Glomerular visceral epithelial cell (primary cell): ENCODE data around the gene RAP1B.
"Not testable (repeated sequence)": the region's sequence is repeated elsewhere in the genome, so short reads cannot be mapped to it uniquely, and the experiment has no call there.

Experiments used
- DNase-seq: peaks from one replicate; pipeline ENCODE4 v3.0.0-alpha.2; 2016; ENCODE audit errors: extremely low spot score

Gene RAP1B

GRCh38 chr12:68633614-68634558 lies 23.2 kb downstream of the RAP1B start:
- no peak for DNase-seq

GRCh38 chr12:68636268-68636667 lies 25.6 kb downstream of the RAP1B start:
- DNase-seq: no peak

- not testable (repeated sequence) for DNase-seq
Observed at GRCh38 chr12:68637439-68637838, 26.7 kb downstream of the RAP1B start.

- DNase-seq: peak; percentile 40
Observed at GRCh38 chr12:68638171-68638570, 27.5 kb downstream of the RAP1B start.

DNA sequence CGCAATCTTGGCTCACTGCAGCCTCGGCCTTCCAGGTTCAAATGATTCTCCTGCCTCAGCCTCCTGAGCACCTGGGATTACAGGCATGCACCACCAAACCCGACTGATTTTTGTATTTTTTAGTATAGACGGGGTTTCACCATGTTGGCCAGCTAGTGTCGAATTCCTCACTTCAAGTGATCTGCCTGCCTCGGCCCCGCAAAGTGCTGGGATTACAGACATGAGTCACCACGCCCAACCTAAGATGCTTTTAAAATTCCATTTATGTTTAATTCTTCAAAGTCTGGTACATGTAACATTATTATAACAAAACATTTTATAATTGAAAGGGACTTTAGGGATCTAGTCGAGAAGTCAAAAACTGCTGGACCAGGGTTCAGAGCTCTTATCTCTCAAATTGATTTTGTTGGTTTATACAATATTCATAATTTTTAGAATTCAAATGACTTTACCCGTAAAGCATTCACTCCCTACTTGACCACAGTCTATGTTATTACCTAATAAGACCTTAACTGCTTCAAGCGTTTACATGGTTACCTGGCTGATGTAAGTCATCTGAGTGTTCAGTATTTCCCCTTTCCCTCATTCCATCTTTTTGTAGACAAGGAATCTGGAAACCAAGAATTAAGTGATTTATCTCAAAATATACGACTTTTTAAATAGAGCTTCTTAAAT lies 28.2 kb downstream of the RAP1B start:
- peak; percentile 39 for DNase-seq

DNA sequence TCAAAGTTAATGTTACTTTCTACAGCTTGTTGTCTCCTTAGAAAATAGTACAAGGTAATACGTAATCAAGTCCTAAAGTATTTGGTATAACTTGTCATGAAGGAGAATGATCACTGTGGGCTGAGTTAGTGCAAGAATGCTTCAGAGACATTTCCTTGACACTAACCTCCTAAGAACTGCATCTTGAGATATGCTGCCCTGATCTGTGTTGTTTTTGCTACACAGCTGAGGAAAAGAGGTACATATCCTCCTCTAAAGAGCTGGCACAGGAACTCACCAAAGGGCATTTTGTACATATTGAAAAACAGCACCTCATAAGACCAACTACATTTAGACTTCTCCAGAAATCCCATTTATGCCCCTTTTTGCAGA lies 28.7 kb downstream of the RAP1B start:
- DNase-seq: no peak

GRCh38 chr12:68641138-68641537 lies 30.4 kb downstream of the RAP1B start:
- DNase-seq: no peak

GRCh38 chr12:68646484-68646883 lies 35.8 kb downstream of the RAP1B start:
- no peak for DNase-seq

- DNase-seq: no peak
Observed at GRCh38 chr12:68647507-68647906, 36.8 kb downstream of the RAP1B start.

GRCh38 chr12:68648179-68648578 lies 37.5 kb downstream of the RAP1B start:
- DNase-seq: no peak

GRCh38 chr12:68665016-68665569 lies 54.4 kb downstream of the RAP1B start:
- DNase-seq: no peak

DNA sequence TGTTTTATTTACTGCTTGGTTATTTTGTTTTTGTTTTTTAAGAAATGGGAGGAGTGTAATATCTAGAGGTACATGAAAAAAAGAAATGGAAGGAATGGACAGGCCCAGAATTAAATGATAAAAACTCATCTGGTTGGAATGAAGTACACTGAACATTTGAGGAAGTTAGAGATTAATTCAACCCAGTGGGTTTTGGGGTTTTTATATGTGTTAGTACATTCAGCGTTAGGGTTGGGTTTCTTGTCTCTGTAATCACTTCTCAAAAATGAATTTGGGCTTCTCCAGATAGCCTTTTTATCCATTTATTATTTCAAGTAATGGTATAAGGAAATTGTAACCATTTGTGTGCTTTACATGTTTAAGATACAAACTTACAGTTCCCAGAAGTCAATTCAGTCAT lies 56.6 kb downstream of the RAP1B start:
- DNase-seq: no peak

DNA sequence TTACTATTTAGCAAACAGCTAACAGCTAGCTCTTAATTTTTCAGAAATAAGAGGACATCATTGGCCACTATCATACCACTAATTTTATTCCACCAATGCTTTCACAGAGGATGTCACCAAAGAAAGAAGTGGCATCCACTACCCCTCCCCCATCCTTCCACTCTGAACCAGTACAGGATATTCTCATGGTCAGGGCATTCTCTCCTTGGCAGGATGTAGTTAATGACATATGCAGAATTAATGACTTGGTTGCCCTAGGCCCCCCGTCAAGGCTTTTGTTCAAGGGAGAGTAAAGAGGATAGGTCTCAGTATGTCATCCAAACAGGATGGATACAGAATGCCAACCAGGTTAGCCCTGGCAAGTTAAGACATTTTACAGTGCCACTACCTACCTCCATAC lies 57.2 kb downstream of the RAP1B start:
- DNase-seq: peak; percentile 7

DNA sequence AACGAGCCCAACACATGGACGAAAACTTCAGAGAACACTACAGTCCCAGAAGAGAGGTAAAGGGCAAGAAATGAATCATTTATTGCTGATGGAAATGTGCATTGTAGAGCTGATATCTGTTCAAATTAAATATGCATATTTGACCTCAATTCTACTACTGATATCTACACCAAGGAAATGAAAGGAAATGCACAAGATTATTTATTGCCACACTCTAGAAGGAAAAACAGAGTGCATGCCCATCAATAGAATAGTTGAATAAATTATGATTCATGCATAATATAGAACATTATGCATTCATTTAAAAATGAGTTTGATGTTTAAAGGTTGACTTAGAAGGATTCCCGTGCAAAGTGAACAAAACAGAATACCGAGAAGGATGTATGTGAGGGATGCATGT lies 60.5 kb downstream of the RAP1B start:
- no peak for DNase-seq

DNA sequence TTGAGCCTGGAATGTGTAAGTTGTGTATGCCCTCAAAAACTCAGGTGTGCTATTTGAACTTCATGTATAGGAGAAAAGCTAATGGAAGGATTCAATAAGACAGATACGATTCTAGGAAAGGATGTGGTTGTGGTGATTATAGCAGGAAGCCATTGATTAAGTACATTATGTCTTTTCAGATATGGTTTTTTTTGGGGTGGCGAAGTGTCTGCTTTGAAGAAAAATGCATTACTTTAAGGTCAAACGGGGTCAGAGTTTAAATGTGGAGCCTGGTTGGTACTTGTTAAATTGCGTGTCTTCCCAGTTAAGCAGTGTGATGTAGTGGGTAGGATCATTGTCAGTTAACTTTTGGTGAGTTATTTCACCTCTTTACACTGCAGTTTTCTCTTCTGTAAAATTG lies 63.1 kb downstream of the RAP1B start:
- DNase-seq: no peak

GRCh38 chr12:68674376-68674775 lies 63.7 kb downstream of the RAP1B start:
- DNase-seq: no peak

DNA sequence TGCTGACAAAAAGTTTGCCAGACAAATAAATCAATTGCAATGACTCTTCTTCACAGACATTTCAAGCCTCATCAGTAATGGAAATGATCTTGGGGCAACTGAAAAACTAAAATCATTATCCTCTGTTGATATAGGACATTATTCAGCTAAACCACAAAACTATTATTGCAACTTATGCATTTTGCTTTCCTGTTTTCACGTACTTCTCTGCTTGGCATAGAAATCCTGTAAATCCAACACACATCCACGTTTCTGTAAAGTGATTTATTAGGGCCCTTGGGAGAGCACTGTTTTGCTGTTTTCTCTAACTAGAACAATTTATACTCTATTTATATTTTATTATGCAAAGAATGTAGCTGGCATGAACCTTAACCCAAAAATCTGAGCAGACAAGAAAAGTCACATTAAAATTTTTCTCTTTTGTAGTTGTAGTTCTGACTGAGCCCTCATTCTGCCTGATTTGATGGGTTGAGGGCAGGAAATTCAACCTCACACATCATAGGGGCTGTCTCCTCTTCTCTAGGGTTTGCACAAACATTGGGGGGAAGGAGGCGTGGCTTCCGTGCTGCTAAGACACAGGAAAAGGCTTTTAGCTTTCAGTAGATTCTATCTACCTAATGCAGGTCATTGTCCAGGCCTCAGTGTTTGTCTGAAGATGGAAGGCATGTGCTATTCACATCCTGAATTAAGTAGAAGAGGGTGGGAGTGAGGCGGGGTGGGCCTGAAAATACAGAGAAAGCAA lies 64.6 kb downstream of the RAP1B start:
- no peak for DNase-seq

- DNase-seq: not testable (repeated sequence)
Observed at GRCh38 chr12:68676854-68677253, 66.2 kb downstream of the RAP1B start.

DNA sequence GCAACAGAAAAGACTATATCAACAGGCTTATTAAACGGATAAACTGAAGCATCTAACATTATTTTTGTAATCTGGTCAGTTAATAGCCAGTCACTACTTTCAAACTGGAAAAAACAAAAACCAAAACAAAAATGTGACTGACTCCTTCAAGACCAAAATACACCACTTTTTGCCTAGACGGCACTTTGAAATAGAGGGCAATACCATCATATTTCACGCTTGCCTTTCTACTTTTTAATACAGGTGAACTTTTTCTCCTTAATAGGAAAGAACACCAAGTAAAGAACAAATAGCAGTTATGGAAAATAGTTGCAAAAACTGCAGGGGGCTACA lies 75.5 kb downstream of the RAP1B start:
- DNase-seq: no peak

DNA sequence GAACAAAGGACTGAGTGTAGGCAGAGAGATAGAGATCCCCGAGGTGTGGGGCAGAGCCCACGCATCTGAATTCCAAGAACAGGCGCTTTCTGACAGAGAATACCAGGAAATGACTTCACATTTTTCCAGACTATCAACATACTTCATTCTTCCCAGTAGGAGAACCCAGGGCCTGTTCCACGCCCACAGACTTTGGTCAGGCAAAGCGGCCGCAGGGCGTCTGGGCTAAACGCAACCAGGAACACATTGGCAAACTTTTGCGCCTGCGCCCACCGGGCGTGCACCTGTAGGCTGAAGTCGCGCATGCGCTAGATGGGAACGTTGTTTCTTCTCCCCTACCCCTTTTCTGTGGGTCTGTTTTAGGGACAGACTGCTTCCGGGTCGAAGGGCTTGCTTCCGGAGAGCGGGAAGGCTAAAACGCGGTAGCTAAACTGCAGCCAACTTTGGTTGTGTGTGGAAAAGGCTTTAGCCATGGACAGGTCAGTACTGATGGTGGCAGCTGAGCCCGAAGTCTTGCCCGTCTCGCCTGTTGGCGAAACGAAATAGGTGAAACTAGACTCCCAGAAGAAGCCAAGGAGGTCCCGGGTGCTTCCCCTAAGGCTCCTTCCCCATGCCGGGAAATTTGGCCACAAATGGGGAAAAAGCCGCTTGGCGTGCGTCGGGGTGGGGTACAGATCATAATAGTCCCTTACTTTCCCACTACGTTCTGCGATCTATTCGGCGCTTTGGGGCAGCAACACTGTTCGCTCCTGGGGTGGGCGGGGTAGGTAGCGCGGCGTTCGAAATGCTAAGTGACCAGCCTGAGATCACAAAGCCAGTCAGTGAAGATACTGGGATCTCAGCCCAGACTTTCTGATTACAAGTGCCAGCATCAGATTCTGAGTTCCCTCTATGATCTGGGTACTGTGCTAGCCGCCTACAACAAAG lies 76.2 kb downstream of the RAP1B start, which contains the start of gene NUP107:
Gene NUP107, plus strand, starts transcription at position 384 of the 927 bp plus-strand sequence. Its CDS starts 88 bp downstream, at position 472.
- peak; percentile 99 for DNase-seq

DNA sequence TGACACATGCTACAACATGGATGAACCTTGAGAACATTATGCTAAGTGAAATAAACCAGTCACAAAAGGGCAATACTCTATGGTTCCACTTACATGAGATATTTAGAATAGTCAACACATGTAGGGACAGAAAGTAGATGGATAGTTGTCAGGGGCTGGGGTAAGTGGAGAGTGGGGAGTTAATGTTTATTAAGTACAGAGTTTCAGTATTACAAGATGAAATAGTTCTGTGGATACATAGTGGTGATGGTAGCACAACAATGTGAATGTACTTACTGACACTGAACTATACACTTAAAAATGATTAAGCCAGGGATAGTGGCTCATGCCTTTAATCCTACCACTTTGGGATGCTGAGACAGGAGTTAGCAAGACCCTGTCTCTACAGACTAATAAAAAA lies 84.8 kb downstream of the RAP1B start:
- no peak for DNase-seq
